ENCODE measurements around the gene LSR. TPM values are rescaled to one million over a fixed set of nuclear protein-coding genes. Genes with fewer than 3 reads are reported as not detected.

LSR gene
- total RNA-seq, 6 experiments from 2014 or later: 96.6 to 138 (median 112) TPM

DNA sequence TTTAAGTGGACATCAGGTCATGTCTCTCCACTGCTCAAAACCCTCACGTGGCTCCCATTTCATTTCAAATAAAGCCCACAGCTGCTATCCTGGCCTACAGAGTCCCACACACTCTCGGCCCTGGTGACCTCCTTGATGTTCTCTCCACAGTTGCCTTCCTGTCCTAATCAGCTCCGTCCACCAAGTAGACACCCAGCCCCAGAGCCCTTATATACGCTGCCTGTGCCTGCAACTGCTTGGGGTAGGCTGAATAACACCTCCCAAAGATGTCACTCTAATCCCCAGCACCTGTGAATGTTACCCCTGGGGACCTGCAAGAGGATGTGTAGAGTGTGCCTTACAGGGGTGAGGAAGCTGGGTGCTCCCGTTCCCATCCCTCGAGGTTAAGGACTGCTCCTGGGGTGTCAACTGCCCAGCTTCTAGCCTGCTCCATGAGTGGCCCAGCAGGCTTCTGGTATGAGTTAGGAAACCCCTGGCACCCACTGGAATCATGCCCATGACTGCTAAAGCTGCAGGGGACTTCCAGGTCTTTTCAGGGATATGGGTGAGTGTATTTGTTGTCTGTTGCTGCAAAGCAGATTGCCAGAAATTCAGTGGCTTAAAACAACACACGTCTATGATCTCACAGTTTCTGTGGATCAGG lies 26.3 kb upstream of the LSR start:
- no peaks in the 10 kb centered on the region for H3K27me3 ChIP-seq
- no peaks in the 10 kb centered on the region for H3K36me3 ChIP-seq
- no peak for TF ChIP-seq POLR2A (IDR thresholded peaks at IDR 0.05)
- TF ChIP-seq, protein P1, sequence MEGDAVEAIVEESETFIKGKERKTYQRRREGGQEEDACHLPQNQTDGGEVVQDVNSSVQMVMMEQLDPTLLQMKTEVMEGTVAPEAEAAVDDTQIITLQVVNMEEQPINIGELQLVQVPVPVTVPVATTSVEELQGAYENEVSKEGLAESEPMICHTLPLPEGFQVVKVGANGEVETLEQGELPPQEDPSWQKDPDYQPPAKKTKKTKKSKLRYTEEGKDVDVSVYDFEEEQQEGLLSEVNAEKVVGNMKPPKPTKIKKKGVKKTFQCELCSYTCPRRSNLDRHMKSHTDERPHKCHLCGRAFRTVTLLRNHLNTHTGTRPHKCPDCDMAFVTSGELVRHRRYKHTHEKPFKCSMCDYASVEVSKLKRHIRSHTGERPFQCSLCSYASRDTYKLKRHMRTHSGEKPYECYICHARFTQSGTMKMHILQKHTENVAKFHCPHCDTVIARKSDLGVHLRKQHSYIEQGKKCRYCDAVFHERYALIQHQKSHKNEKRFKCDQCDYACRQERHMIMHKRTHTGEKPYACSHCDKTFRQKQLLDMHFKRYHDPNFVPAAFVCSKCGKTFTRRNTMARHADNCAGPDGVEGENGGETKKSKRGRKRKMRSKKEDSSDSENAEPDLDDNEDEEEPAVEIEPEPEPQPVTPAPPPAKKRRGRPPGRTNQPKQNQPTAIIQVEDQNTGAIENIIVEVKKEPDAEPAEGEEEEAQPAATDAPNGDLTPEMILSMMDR (IDR thresholded peaks at IDR 0.05): no peak
- H3K27ac ChIP-seq: no peak overlapping the region
- H3K4me3 ChIP-seq: no peak overlapping the region
- H3K4me1 ChIP-seq: no peaks in the 10 kb centered on the region
- DNase-seq: peak in 1 of 3 donors; percentile 20
- intact Hi-C loops (cut with DNase I): no loop called here
- 33% methylated on average over 2 of the region's 7 CpGs for WGBS (ENCODE audit: insufficient coverage, low coverage, low lambda C conversion rate, missing lambda C conversion rate)
- no peaks in the 10 kb centered on the region for H3K9me3 ChIP-seq
- ATAC-seq: no peak

DNA sequence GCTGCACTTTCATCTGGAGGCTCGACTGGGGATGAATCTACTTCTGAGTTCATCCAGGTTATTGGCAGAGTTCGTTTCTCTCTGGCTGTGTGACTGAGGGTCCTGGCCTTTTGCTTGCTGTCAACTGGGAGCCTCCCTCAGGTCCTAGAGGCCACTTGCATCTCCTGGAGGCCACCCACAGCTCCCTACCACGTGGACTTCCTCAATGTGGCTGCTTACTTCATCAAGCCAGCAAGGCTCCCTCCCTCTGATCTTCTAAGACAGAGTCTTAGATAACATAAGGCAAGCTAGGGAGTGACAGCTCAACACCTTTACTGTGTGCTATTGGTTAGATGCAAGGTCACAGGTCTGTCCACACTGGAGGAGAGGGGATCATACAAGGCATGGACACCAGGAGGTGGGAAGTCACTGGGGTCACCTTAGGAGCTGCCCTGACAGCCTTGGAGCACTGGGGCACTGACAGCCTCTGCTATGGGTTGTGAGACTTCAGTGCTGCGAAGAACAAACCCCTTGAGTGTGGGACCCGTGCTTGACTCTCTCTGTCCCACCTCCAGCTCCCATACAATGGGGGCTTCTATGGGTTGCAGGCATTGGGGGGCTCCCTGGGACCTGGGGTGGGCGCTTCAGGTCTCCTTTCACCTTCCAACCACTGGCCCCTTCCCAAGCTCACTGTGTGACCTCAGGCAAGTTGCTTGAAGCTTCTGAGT lies 25.6 kb upstream of the LSR start:
- peak in 1 of 4 donors; percentile 39 for ATAC-seq

DNA sequence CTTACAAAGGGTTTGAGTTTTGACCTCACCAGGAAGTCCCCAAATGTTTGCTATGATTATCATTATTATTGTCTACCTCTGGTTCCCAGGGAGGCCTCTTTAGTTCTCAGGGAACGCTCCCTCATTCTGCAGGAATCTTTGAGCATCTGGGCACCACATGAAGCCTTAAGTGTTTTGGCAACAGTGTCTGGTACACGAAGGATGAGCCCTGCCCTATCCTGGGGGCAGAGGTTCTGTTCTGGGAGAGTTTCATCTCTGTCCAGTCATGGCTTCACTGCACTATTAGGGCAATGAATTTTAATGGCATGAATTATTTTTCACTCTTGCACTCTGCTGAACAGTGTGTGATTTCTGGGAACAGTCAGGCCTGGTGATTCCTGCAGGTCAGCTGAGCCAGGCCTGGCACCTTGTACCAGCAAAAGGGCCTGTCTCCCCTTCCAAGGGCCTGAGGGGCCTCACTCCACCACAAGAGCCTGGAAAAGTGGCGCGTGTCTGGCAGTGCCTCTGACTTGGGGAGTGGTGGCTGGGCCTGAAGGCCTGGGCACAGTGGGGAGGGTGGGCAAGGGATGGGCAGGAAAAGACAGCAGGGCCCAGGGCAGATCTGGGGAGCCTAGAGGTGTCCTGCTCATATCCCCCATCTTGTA lies 24.8 kb upstream of the LSR start:
- no peaks in the 10 kb centered on the region for H3K9me3 ChIP-seq
- TF ChIP-seq, protein P1 (IDR thresholded peaks at IDR 0.05): no peak
- no peak for TF ChIP-seq POLR2A (IDR thresholded peaks at IDR 0.05)
- no CpG with 5 or more reads among the region's 4 CpGs for WGBS (ENCODE audit: insufficient coverage, low coverage, low lambda C conversion rate, missing lambda C conversion rate)
- intact Hi-C loops (cut with DNase I): no loop called here
- ATAC-seq: no peak
- H3K27me3 ChIP-seq: no peaks in the 10 kb centered on the region
- peak in 1 of 3 donors; percentile 28 for DNase-seq
- no peaks in the 10 kb centered on the region for H3K36me3 ChIP-seq
- no peak overlapping the region for H3K4me3 ChIP-seq
- no peaks in the 10 kb centered on the region for H3K4me1 ChIP-seq
- H3K27ac ChIP-seq: no peak overlapping the region

More for the DNA sequence above, 25.6 kb upstream of the LSR start:
- WGBS (ENCODE audit: insufficient coverage, low coverage, low lambda C conversion rate, missing lambda C conversion rate): 40% methylated on average over 1 of the region's 6 CpGs
- TF ChIP-seq, protein P1 (IDR thresholded peaks at IDR 0.05): no peak
- no peak for TF ChIP-seq POLR2A (IDR thresholded peaks at IDR 0.05)
- H3K9me3 ChIP-seq: no peaks in the 10 kb centered on the region
- no peaks in the 10 kb centered on the region for H3K4me1 ChIP-seq
- H3K27me3 ChIP-seq: no peaks in the 10 kb centered on the region
- no peak overlapping the region for H3K27ac ChIP-seq
- H3K4me3 ChIP-seq: no peak overlapping the region
- intact Hi-C loops (cut with DNase I): no loop called here
- peak in 1 of 3 donors; percentile 35 for DNase-seq
- H3K36me3 ChIP-seq: no peaks in the 10 kb centered on the region

DNA sequence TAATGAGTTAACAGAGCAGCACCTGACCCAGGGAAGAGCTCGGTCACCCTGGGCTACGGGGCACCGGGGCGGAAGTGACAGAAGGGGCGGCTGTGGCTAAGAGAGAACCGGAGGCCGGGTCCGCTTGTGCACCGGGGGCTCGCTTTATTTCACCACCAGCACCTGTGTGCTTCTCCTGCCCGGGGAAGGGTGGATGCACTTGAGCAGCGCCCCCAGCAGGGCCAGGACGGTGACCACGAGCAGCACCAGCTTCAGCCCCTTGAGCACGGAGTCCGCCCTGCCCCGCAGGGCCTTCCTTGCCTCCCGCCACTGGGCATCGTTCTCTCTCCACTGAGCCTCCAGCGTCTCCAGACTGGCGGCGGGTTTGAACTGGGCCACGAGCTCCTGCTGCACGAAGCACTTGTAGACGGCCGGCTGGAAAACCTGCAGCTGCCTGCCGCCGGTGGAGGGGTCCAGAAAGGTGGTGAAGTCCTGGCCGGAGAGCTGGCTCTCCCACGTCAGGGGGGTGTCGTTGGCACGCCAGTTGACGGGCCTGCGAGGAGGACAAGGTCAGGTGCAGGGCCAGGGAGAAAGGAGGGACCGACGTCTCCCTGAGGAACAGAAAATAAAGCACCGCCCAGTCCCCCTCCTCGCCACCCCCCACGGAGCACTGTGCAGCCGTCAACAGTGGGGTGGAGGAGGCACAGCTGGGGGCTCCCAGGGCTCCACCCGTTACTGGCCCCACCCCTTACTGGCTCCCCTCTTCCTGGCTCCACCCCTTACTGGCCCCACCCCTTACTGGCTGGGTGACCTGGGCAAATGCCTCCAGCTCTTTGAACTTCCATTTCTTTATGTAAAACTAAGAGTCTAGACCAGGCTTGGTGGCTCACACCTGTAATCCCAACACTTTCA lies 23.9 kb upstream of the LSR start:
- 74% methylated on average over 6 of the region's 41 CpGs for WGBS (ENCODE audit: insufficient coverage, low coverage, low lambda C conversion rate, missing lambda C conversion rate)
- no peak overlapping the region for H3K27ac ChIP-seq

More for the DNA sequence above, 23.9 kb upstream of the LSR start:
- ATAC-seq: peak in 3 of 4 donors; percentile 38 to 76 (median 39)
- H3K36me3 ChIP-seq: no peaks in the 10 kb centered on the region
- no peaks in the 10 kb centered on the region for H3K4me1 ChIP-seq
- no peaks in the 10 kb centered on the region for H3K9me3 ChIP-seq
- intact Hi-C loops (cut with DNase I): no loop called here
- H3K27me3 ChIP-seq: no peaks in the 10 kb centered on the region
- H3K4me3 ChIP-seq: no peak overlapping the region
- DNase-seq: peak in 1 of 3 donors; percentile 41
- TF ChIP-seq POLR2A (IDR thresholded peaks at IDR 0.05): no peak
- TF ChIP-seq, protein P1 (IDR thresholded peaks at IDR 0.05): no peak
